ENCODE data around the gene INHBC.

Gene INHBC

DNA sequence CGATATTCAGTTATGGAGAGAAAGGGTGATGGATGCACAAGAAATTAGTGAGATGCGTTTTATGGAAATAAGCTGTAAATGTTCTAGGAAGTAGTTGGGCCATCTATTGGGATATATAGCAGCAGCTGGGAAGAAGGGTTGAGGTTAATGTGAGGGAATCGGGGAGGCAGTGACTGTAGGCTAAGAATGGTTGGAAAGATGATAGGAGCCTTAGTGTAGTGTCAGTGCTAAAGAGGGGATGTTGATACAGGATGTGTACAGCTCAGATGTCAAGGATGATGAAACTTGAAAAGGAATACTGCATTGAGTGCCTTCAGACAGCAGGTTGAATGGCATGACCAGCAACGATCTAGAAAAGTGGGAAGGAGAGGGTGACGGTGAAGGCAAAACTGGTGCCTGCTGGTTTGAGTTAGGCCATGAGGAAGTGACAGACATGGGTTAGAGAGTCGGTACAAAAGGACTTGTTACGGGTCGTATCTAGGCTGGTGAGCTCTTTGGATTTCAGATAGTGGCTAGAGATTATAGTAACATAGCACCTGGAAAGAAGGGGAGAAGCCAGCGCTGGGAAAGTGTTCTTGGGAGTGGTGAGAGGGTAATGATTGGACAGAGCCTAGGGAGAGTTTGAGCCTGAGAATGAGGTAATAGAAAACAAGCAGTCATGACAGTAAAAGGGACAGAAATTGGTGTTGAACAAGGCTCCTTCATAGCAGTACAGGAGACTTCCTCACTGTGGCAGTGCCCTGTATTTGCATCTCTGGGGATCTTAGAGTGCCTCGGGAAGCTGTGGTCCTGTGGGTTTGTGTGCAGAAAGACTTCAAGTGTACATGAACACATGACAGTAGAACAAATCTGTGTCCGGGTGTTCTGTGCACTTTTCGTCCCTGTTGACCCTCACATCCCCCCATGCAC lies 62.9 kb downstream of the INHBC start:
- TF ChIP-seq, protein P1, sequence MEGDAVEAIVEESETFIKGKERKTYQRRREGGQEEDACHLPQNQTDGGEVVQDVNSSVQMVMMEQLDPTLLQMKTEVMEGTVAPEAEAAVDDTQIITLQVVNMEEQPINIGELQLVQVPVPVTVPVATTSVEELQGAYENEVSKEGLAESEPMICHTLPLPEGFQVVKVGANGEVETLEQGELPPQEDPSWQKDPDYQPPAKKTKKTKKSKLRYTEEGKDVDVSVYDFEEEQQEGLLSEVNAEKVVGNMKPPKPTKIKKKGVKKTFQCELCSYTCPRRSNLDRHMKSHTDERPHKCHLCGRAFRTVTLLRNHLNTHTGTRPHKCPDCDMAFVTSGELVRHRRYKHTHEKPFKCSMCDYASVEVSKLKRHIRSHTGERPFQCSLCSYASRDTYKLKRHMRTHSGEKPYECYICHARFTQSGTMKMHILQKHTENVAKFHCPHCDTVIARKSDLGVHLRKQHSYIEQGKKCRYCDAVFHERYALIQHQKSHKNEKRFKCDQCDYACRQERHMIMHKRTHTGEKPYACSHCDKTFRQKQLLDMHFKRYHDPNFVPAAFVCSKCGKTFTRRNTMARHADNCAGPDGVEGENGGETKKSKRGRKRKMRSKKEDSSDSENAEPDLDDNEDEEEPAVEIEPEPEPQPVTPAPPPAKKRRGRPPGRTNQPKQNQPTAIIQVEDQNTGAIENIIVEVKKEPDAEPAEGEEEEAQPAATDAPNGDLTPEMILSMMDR (conservative IDR thresholded peaks at IDR 0.05; ENCODE audit: low read depth, low read length), result no peak
- H3K4me3 ChIP-seq (ENCODE audit: low read length), result no peak overlapping the region
- DNase-seq (ENCODE audit: low read depth), result no peak

DNA sequence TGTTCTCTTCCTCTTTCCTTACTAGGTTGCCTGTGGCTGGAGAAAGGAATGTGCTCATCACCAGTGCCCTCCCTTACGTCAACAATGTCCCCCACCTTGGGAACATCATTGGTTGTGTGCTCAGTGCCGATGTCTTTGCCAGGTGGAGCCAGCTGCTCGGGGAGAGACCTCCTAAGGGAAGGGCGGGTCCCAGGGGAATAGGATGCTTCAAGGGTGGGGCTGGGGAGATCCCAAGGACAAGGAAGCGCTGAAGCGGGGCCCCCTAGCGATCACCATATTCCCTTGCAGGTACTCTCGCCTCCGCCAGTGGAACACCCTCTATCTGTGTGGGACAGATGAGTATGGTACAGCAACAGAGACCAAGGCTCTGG lies 63.5 kb downstream of the INHBC start:
- H3K4me3 ChIP-seq (ENCODE audit: low read length), result no peak overlapping the region
- TF ChIP-seq, protein P1 (conservative IDR thresholded peaks at IDR 0.05; ENCODE audit: low read depth, low read length), result peak; percentile 4
- DNase-seq (ENCODE audit: low read depth), result no peak

DNA sequence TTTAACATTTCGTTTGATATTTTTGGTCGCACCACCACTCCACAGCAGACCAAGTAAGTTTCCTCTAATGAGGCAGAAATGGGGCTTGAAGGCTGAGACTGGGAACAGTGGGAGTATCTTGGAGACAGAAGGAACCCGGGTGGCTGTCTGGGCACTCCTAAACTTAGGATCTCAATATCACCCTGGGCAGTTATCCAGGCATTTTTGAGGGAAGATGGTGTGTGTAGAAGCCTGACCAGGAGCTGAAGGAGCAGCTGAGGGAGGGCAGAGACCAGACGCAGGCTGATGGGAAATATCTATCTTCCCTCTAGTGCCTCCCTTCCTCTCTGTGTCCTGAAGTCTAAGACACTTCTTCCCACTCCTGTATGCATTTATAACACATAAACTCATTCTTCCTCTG lies 64.0 kb downstream of the INHBC start:
- no peak for DNase-seq (ENCODE audit: low read depth)
- no peak overlapping the region for H3K4me3 ChIP-seq (ENCODE audit: low read length)
- TF ChIP-seq, protein P1 (conservative IDR thresholded peaks at IDR 0.05; ENCODE audit: low read depth, low read length), result no peak

DNA sequence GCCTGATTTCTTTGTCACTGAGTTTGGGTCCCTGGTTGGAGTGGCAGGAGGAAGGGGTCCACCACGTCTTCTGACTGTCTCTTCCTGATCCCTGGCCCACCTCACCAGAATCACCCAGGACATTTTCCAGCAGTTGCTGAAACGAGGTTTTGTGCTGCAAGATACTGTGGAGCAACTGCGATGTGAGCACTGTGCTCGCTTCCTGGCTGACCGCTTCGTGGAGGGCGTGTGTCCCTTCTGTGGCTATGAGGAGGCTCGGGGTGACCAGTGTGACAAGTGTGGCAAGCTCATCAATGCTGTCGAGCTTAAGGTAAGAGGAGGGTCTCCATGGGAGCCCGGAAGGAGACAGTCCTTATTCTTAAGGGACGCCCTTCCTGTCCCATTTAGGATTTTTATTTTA lies 65.6 kb downstream of the INHBC start:
- TF ChIP-seq, protein P1 (conservative IDR thresholded peaks at IDR 0.05; ENCODE audit: low read depth, low read length), result no peak
- no peak for DNase-seq (ENCODE audit: low read depth)

More for the DNA sequence above, 65.6 kb downstream of the INHBC start:
- H3K4me3 ChIP-seq (ENCODE audit: low read length), result no peak overlapping the region

Measured in retinal pigment epithelial cell (primary cell).